Measurements from ENCODE around the gene CCL18.
"Not testable (repeated sequence)": the region's sequence is repeated elsewhere in the genome, so short reads cannot be mapped to it uniquely, and the experiment has no call there.

DNA sequence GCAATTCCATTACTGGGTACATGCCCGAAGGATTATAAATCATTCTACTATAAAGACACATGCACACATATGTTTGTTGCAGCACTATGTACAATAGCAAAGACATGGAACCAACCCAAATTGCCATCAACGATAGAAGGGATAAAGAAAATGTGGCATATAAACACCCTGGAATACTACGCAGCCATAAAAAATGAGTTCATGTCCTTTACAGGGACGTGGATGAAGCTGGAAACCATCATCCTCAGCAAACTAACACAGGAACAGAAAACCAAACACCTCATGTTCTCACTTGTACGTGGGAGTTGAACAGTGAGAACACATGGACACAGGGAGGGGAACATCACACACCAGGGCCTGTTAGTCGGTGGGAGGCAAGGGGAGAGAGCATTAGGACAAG lies 57.0 kb downstream of the CCL18 start:
- TF ChIP-seq EZH2 (IDR thresholded peaks at IDR 0.05; ENCODE audit: borderline replicate concordance, low read depth, low read length, severe bottlenecking); POLR2AphosphoS5 (IDR thresholded peaks at IDR 0.05; ENCODE audit: insufficient read depth, low read depth, low read length): not testable (repeated sequence)
